NCI-H146 (cell line): ENCODE measurements around the gene PCBD1.

Source experiments
- DNase-seq: peaks from one replicate; lab custom pipeline; 2025; lab: John Stamatoyannopoulos, UW

The PCBD1 gene

DNA sequence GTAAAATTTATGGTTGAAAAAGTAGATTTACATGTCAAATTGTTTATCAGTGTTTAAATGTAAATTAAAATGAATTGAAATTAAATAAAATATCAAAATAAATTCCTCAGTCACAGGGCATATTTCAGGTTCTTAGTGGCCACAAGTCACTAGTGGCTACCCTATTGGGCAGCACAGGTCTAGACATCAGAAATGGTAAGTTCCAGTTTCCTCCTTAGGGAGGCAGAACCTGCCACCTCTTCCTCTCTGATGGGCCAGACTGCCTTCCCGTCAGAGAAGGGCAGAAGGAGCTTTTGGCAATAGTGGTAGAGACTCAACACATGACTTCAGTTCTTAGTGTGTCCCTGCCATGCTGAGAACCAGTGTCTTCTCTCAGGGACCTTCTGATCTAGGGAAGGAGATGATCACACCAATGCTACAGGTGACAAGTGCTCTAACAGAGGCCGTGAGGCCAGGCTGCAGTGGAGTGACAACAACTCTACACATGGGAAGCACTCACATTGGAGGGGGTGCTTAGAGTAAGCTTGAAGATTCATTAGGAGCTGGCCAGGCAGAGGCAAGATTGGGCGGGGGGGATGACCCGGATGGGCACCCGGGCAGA lies 14.4 kb upstream of the PCBD1 start:
- DNase-seq, result no peak

DNA sequence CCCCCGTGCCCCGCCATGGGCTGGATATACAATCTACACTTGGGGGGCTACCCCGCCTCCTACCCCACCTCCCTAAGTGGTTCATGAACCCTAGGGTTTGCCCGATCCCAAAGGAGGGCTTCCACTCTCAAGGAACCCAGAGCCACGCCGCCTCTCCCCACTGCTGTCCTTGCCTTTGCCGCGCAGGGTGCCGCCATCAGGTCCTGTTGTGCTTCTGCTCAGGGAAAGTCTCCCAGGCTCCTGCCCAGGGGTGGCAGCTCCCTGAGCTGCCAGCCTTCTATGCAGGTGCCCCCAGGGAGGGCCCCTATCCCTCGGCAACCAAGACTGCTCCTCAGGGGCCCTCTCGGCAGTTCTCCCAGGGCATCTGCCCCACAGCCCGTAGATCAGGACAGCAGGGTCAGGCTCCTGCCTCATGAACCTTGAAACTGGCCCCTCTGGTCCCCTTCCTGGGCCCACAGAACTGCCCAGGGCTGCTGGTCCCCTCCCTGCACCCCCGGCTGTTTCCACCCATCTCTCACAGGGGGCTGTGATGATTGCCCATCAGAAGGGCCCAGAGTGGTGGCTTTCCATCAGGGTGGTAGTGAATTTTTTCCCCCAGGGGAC lies 13.0 kb upstream of the PCBD1 start:
- DNase-seq, result no peak

DNA sequence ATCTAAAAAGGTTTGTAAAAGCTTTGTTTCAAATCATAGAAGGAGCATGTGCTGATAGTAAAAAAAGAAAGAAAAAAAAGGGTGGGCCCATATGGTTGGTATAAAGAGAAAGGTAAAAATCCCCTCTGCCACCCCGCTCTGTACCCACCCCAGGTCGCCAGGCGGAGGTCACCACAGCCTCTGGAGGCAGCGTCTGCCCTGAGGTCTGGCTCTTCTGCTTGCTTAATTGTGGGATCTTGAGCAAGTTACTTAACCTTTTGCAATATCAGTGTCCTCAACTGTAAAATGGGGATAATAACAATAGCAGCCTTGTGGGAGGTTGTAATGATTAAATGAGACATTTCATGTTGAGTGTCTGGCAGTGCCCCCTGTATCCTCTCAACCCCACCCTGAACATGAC lies 10.7 kb upstream of the PCBD1 start:
- no peak for DNase-seq

DNA sequence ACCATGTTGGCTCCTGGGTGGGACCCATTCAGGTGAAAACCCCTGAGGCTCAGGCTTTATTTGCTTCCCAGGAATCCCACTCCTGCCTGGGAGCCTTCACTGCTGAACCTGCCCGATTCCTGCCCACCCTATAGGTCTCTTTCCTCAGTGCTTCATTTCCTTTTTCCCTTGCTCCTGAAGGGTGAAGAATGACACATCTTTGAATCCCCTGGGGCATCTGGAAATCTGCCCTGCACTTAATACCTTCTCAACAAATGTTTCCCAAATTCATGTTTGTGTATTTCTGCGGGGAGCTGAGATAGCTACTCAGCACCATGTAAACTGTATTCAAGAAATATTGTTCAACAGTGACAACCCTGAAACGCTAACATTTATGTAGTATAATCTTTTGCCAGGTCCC lies 10.3 kb upstream of the PCBD1 start:
- no peak for DNase-seq

- no peak for DNase-seq
These were observed 8.2 kb upstream of the PCBD1 start for GRCh38 chr10:70896551-70896950.

- DNase-seq, result no peak
These were observed 6.1 kb upstream of the PCBD1 start for GRCh38 chr10:70894416-70894815.

GRCh38 chr10:70893227-70894006 lies 5.1 kb upstream of the PCBD1 start:
- peak; percentile 59 for DNase-seq

GRCh38 chr10:70892631-70893030 lies 4.3 kb upstream of the PCBD1 start:
- no peak for DNase-seq

- no peak for DNase-seq
These were observed 3.3 kb upstream of the PCBD1 start for GRCh38 chr10:70891627-70892026.

- DNase-seq, result peak; percentile 48
These were observed 2.6 kb upstream of the PCBD1 start for GRCh38 chr10:70890917-70891431.

DNA sequence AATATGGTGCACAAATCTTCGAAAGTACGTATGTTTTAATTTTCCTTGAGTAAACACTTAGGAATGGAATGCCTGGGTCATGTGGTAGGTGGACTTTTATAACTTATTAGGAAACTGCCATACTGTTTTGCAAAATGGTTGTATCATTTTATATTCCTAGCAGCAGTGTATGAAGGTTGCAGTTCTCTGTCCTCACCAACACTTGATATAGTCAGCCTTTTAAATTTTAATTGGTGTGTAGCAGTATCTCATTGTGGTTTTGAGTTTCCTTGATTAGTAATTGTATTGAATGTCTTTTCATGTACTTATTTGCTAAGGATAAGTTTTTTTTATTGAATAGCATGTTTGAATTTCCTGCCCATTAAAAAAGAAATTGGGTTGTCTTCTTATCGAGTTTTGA lies 926 bp upstream of the PCBD1 start:
- no peak for DNase-seq

DNA sequence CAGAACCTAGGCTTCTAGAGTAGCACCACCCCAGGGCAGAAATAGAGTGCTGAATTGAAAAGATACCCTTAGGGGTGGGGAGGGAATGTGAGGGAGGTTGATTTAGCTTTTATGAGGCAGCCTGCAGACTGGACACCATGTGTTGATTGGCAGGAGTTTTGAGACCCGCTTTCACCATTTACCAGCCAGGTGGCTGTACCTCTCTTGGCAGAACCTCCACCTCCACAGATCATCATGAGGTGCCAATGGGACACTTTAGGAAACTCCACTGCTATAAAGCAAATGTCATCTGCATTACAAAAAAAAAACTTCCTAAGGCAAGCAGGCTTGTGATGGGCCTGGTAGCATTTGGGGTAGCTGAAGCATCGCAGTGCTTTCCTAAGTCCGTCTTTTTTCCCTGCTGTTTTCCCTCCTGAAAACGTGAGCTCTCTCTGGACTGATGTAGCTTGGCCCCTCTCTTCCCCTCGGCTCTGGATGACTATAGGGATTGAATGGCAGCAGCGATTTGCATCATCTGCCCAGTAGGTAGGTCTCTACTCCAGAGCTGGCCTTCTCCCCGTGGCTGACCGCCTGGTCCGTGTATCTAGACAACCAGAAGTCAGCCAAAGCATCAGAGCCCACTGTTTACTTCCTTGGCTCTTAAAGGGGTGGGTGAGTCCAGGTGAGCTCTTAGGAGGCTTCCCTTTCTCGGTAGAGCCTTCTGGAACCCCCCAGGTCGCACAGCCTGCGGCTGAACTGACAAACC lies 1.3 kb downstream of the PCBD1 start:
- peak; percentile 27 for DNase-seq

- DNase-seq, result no peak
These were observed 2.1 kb downstream of the PCBD1 start for GRCh38 chr10:70885931-70886903.

DNA sequence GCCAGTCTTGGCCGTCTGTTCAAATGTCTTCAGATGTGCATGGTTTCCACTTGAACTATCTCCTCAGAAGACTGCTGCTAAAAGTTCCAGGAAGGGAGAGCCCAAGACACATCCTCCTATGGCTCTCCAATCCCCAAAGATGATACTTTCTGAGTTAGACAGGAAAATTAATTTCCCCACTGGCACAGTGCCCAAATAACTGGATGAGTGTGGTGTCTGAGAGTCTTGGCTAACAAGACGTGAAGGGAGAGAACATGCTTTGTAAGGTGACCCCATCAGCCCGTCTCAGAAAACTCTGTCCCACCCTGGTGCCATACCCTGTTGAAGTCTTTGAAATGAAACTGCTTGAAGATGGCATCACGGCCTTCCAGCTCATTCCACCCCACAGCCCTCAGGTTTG lies 2.9 kb downstream of the PCBD1 start:
- DNase-seq, result no peak

DNA sequence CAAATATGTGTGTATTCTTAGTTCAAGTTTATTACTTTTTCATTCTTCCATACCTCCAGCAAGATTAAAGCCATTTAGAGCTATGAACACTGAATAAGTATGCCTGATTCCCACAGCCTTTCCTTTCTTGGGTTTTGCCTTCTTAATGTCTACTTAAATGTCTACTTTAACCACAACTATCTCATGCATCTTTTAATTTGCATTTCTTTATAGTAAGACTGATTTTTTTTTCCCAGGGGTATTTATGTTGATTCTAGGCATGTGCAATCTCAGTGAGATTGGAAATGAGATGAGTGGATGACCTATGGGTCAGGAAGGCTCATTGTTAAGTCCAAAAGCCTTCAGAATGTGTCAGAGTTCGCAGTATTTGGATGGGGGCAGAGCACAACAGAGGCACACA lies 3.6 kb downstream of the PCBD1 start:
- DNase-seq, result no peak

GRCh38 chr10:70880077-70880534 lies 8.3 kb downstream of the PCBD1 start:
- peak; percentile 79 for DNase-seq

DNA sequence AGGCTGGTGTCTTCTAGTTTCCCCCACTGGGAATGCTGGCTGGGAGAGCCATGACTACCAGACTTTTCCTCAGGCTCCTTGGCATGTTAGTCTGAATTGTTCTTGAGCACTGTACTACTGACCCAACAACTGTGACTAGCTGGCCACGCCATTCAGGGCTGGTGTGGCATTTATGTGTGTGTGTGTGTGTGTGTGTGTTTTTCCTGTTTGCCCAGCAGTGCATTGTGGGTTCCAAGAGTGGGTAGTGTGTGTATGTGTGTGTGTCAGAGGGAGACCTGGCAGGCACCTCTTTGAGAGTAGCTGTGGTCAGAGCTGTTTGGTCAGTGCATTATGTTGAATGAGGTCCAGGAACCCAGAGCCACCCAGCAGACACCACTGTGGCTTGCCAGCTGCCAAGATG lies 9.2 kb downstream of the PCBD1 start:
- DNase-seq, result no peak

GRCh38 chr10:70874061-70874460 lies 14.3 kb downstream of the PCBD1 start:
- no peak for DNase-seq

DNA sequence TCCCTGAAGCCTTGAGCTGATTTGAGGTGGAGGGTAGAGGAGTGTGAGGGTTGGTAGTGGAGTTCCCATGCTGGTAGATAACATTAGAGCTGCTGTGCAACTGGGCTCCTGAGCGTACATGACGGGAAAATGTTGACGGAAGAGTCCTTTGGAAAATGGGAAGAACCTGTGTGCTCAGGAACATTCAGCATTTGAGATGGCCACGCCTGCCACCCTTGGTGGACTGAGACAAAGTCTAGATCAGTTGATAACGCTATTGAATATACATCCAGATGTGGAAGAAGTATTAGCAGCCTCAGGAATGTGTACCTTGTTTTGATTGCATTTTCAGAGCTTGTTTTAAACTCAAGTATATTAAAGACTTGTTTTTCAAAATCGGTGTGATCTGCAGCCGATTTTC lies 16.1 kb downstream of the PCBD1 start:
- DNase-seq, result no peak

DNA sequence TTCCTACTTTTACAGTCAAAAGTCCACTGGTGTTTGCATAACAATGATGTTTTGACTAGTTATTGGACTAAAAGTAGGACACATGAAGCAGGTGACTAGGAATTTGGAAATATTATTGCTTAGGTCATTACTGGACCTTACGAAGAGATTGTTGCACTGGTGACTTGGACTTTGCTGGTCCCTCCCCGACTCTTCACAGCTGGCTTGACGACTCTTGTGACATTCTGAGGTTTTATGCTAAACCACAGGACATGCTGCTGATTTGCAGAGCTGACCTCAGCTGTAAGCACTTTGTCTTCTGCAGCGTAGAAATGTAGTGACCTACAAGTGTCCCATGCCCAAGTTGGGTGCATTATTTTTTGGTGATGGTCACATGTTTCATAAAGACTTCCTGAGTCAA lies 21.9 kb downstream of the PCBD1 start:
- DNase-seq, result no peak

GRCh38 chr10:70864935-70865334 lies 23.4 kb downstream of the PCBD1 start:
- DNase-seq, result no peak
